Measurements from ENCODE around the gene TLL2.

GRCh38 chr10:96344178-96344577, 169.5 kb downstream of the TLL2 start:
- TF ChIP-seq CTCF (IDR thresholded peaks at IDR 0.05): no peak
- no peak for TF ChIP-seq POLR2A (IDR thresholded peaks at IDR 0.05)

Measured in adrenal gland (tissue), 5 donors.